HL-60/S4 treated with retinoic acid at 250 ng/mL for 4 days and 3 days (cell line): ENCODE measurements around the gene SPRR5.

ENCODE experiments used
- in situ Hi-C: fragments of 300-500 bp; cut with MboI; formaldehyde crosslinking; loops from 2 replicates; pipeline ENCODE4 v1.7.0; 2022; ENCODE audit warnings: low sequenced_read_pairs

SPRR5 gene

DNA sequence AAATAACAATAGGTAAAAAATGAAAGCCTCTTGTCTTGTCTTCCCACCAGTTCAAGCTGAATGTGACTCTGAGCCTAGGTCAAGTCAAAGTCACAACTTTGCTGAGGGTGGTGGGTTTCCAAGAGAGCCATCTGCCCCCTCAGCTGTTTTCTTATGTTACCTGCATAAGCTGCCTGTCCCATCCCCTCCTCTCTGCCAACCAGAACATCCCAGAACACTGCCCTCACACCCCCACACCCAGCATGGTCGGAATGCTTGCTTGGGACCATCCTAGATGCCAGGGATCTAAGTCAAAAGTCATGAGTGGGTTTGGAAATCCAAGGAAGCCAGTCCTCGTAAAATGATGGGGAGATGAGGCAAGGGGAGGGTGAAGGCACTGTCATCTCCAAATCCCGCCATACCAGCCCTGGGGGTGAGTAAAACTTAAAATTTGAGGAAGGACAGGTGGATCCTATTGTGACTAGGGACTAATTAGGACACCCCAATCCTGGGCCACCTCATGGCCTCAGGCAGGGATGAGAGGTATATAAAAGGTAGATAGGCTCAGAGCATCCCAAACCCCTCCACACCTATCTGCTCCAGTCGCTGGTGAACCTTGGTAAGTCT lies at the start of gene SPRR5:
TSS of gene SPRR5 (plus strand) at position 556 of the 606 bp plus-strand sequence. CDS start 1,349 bp downstream, outside the sequence.
- in situ Hi-C loops: no loop called here

- in situ Hi-C loops: no loop called here
Observed at GRCh38 chr1:152899027-152899426, 48.0 kb upstream of the SPRR5 start.

- in situ Hi-C loops: no loop called here
Observed at GRCh38 chr1:152899883-152900282, 47.1 kb upstream of the SPRR5 start.

DNA sequence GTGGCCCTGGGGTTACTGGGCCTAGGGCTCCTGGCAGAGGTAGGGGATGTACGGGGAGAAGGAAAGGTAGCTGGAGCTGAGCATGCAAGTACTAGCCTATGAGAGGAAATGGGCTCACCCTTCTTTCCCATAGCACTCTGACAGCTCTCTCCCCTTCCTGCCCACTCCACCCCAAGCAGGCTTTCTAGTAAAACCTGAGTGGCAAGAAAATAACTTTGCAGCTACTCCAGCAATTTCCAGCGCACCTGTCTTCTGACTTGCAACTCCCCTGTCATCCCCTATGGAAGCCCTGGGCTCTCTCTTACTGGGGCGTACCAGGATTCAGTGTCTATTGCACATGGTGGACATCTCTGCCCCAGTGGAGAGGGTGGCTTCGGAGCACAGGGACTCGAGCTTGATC lies 45.4 kb upstream of the SPRR5 start:
- in situ Hi-C loops: no loop called here

- in situ Hi-C loops: no loop called here
Observed at GRCh38 chr1:152902636-152903035, 44.4 kb upstream of the SPRR5 start.

DNA sequence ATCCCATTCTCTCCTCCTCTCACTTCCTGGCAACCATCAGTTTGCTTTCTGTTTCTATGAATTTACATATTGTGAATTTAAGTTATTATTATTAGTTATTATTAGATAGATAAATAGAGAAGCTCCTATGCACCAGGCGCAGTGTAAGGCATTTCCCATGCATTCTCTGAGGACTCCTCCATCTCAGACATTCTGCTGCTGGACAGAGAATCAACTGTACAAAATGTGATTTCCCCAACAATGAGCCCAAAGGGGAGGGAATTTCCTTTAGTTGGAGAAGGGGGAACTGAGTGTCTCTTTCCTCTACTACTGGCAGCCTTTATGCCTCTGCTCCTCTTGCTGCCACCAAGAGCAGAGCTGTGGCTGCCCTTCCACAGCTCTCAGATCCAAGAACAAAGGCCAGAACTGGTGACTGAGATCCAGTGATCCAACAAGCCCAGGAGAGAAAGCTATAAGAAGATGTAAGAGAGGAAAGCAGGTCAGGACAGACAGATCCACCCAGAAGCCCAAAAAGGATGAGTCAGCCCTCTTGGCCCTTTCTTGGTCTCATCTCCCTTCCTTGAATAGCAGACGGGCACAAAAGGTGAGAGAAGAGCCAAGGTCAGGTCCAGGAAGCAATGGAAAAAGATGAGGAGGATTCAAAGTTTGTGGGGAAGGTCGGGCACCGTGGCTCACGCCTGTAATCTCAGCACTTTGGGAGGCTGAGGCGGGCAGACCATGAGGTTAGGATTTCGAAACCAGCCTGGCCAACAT lies 42.1 kb upstream of the SPRR5 start:
- in situ Hi-C loops: no loop called here

DNA sequence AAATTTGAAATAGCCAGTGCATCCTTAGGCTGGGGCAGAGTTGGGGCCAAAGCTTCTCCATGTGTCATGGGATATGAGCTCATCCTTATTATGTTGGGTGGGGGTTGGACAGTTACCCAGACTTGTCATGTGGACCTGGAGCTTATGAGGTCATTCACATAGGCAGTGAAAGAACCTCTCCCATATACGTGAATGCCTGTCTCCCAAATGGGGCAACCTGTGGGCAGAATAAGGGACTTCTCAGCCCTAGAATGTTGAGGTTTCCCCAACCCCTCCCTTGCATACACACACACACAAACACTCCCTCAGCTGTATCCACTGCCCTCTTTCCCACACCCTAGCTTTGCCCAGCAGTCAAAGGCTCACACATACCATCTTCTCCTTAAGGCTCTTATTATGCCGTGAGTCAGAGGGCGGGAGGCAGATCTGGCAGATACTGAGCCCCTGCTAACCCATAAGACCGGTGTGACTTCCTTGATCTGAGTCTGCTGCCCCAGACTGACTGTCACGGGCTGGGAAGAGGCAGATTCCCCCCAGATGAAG lies 40.9 kb upstream of the SPRR5 start:
- in situ Hi-C loops: no loop called here

GRCh38 chr1:152907686-152908601 lies 39.1 kb upstream of the SPRR5 start, which contains the start of gene IVL:
Gene IVL (plus strand): TSS chr1:152908546. CDS start chr1:152909798, 1,252 bp downstream.
- in situ Hi-C loops: no loop called here

GRCh38 chr1:152909206-152909605 lies 37.8 kb upstream of the SPRR5 start:
- in situ Hi-C loops: no loop called here

GRCh38 chr1:152912471-152912870 lies 34.5 kb upstream of the SPRR5 start:
- in situ Hi-C loops: no loop called here

GRCh38 chr1:152912900-152913299 lies 34.1 kb upstream of the SPRR5 start:
- in situ Hi-C loops: no loop called here

GRCh38 chr1:152917794-152918193 lies 29.2 kb upstream of the SPRR5 start:
- in situ Hi-C loops: no loop called here

DNA sequence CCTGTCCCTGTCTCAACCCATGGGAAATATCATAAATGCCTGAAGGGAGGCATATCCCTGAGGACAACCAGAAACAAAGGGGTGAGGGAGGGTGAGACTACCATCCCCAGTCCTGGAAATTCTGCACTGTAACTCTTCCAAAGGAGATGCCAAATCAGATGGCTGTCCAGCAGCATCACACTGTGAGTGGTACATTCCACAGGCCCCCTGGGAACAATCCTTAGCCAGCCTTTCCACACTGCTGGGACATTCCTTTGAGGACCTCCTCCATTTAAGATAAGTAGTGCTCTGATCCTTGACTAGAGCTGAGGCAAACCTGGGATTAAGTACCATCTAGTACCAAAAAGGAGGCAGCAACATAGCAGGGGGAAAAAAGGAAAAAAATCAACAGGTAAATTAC lies 27.9 kb upstream of the SPRR5 start:
- in situ Hi-C loops: no loop called here

DNA sequence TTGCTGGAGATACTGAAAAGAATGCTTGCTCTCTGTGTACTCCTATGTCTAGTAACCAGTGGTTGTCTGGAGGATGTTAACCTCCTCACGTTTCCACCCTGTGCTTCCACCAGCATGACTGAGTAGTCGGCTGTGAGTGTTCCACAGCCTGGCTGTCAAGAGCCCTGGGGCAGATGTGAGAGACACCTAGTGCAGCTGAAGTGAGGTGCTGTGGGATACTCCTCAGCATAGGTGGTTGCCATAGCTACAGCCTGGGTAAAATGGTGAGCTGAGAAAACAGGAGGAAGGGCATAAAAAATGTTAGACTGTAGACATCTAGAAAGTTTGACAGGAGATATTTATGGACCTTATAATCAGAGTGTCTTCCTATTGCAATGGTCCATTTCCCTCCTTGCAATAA lies 22.8 kb upstream of the SPRR5 start:
- in situ Hi-C loops: no loop called here

- in situ Hi-C loops: no loop called here
Observed at GRCh38 chr1:152926091-152926490, 20.9 kb upstream of the SPRR5 start.

GRCh38 chr1:152928671-152929070 lies 18.3 kb upstream of the SPRR5 start:
- in situ Hi-C loops: no loop called here

- in situ Hi-C loops: no loop called here
Observed at GRCh38 chr1:152932170-152932811, 14.7 kb upstream of the SPRR5 start.

GRCh38 chr1:152933196-152933595 lies 13.8 kb upstream of the SPRR5 start:
- in situ Hi-C loops: no loop called here

- in situ Hi-C loops: no loop called here
Observed at GRCh38 chr1:152940614-152941013, 6.4 kb upstream of the SPRR5 start.

- in situ Hi-C loops: no loop called here
Observed at GRCh38 chr1:152941037-152941711, 5.8 kb upstream of the SPRR5 start.
